H1 (cell line): Measurements from ENCODE around the gene CRYBG1. TPM values are rescaled to one million over a fixed set of nuclear protein-coding genes. Genes with fewer than 3 reads are reported as not detected.
A peak's percentile ranks its signal among the peaks of the same experiment; 100 is the strongest.

Source experiments
- CTCF ChIA-PET: fragments of 300-600 bp; sonication (Branson Sonifier 250); formaldehyde crosslinking; loops from one replicate; lab custom pipeline; 2021; ENCODE audit not compliant: partially characterized antibody; lab: Charles Lee
- POLR2A ChIA-PET: fragments of 300-600 bp; sonication (Branson Sonifier 250); formaldehyde crosslinking; loops from one replicate; lab custom pipeline; 2021; ENCODE audit warnings: inconsistent platforms; ENCODE audit not compliant: partially characterized antibody; lab: Charles Lee
- DNase-seq, 2 experiments: peaks; one replicate each; pipeline versions ENCODE4 v3.0.0 to v3.0.0-alpha.2; 2010 to 2022; ENCODE audit warnings: low spot score in 2 of 2, low read depth in 1 of 2, mixed read lengths in 1 of 2
- FAIRE-seq: peaks from 2 replicates; lab custom pipeline; 2011; peaks lifted over from hg19 to GRCh38; lab: Jason Lieb, UNC
- H2AFZ ChIP-seq: 2 replicates; pipeline ENCODE4 v1.8.1; 2012; ENCODE audit warnings: low read length, inconsistent platforms
- H2AK5ac ChIP-seq: 2 replicates; pipeline ENCODE4 v1.6.1; 2013; ENCODE audit warnings: low read depth, low read length
- H2BK120ac ChIP-seq: replicated peaks from 2 replicates; pipeline ENCODE3; 2013; ENCODE audit warnings: low read depth, low read length, inconsistent platforms
- H2BK12ac ChIP-seq: 2 replicates; pipeline ENCODE4 v1.6.1; 2013; ENCODE audit warnings: low read depth, low read length
- H2BK15ac ChIP-seq: 2 replicates; pipeline ENCODE4 v1.6.1; 2013; ENCODE audit warnings: low read length
- H2BK20ac ChIP-seq: 2 replicates; pipeline ENCODE4 v1.6.1; 2013; ENCODE audit warnings: low read length
- H2BK5ac ChIP-seq: 2 replicates; pipeline ENCODE4 v1.6.1; 2013; ENCODE audit warnings: low read depth, low read length
- H3K14ac ChIP-seq: 2 replicates; pipeline ENCODE4 v1.6.1; 2013; ENCODE audit warnings: inconsistent platforms; ENCODE audit not compliant: insufficient read length
- H3K18ac ChIP-seq: 2 replicates; pipeline ENCODE4 v1.6.1; 2013; ENCODE audit warnings: low read length; ENCODE audit errors: extremely low read depth
- H3K23ac ChIP-seq: 2 replicates; pipeline ENCODE4 v1.6.1; 2013; ENCODE audit warnings: inconsistent platforms; ENCODE audit not compliant: insufficient read length
- H3K23me2 ChIP-seq: 2 replicates; pipeline ENCODE4 v1.6.1; 2013; ENCODE audit warnings: low read depth, low read length
- H3K27ac ChIP-seq: 2 replicates; pipeline ENCODE4 v1.6.1; 2011; ENCODE audit warnings: low read depth, low read length, inconsistent platforms
- H3K27me3 ChIP-seq, 4 experiments: replicated peaks in 1 of 4; 1 replicate in 1 of 4; 2 replicates in 3 of 4; pipeline versions ENCODE4 v1.6.1 to v1.8.1; 2011 to 2013; ENCODE audit warnings: low read length in 3 of 4, mild to moderate bottlenecking in 3 of 4, inconsistent platforms in 2 of 4, mixed read lengths in 2 of 4, moderate library complexity in 1 of 4; ENCODE audit not compliant: control insufficient read depth in 3 of 4, insufficient read depth in 3 of 4; ENCODE audit errors: extremely low read depth in 1 of 4
- H3K36me3 ChIP-seq, 4 experiments: 2 replicates each; pipeline versions ENCODE4 v1.6.1 to v1.8.1; 2011 to 2013; ENCODE audit warnings: mild to moderate bottlenecking in 4 of 4, low read length in 3 of 4, moderate library complexity in 2 of 4, control low read depth in 1 of 4, inconsistent platforms in 1 of 4; ENCODE audit not compliant: insufficient read depth in 4 of 4, control insufficient read depth in 2 of 4
- H3K4ac ChIP-seq: replicated peaks from 2 replicates; pipeline ENCODE3; 2013; ENCODE audit warnings: low read length, low read depth, mixed read lengths, inconsistent platforms; ENCODE audit not compliant: insufficient read length
- H3K4me1 ChIP-seq, 4 experiments: replicated peaks in 1 of 4; 1 replicate in 1 of 4; 2 replicates in 3 of 4; pipeline versions ENCODE4 v1.6.1 to v1.8.1; 2011 to 2013; ENCODE audit warnings: low read length in 3 of 4, inconsistent platforms in 2 of 4, mixed read lengths in 1 of 4; ENCODE audit not compliant: insufficient read depth in 4 of 4, control insufficient read depth in 3 of 4
- H3K4me2 ChIP-seq, 2 experiments: 2 replicates each; pipeline versions ENCODE4 v1.6.1 to v1.8.1; 2011 to 2013; ENCODE audit warnings: low read depth in 2 of 2, low read length in 2 of 2, control low read depth in 1 of 2, inconsistent platforms in 1 of 2, mild to moderate bottlenecking in 1 of 2; ENCODE audit not compliant: insufficient read depth in 1 of 2
- H3K4me3 ChIP-seq, 4 experiments: fragments of 200-600, 300-600 bp in 1 of 4; sonication (generic), shearing (Covaris generic), sonication (Bioruptor Twin) in 1 of 4; 2 replicates each; pipeline versions ENCODE4 v1.5.1 to v1.8.1; 2011 to 2016; ENCODE audit warnings: low read length in 4 of 4, low read depth in 3 of 4, control low read depth in 2 of 4, inconsistent platforms in 2 of 4, mild to moderate bottlenecking in 2 of 4, mixed read lengths in 1 of 4, moderate library complexity in 1 of 4; ENCODE audit not compliant: insufficient read depth in 2 of 4; ENCODE audit errors: extremely low read depth in 1 of 4
- H3K56ac ChIP-seq: replicated peaks from 2 replicates; pipeline ENCODE3; 2013; ENCODE audit warnings: low read depth, mild to moderate bottlenecking, mixed read lengths, low read length, inconsistent platforms; ENCODE audit not compliant: insufficient read length
- H3K79me1 ChIP-seq: 2 replicates; pipeline ENCODE4 v1.6.1; 2013; ENCODE audit warnings: low read depth, low read length, control low read depth
- H3K79me2 ChIP-seq, 2 experiments: 2 replicates each; pipeline versions ENCODE4 v1.6.1 to v1.8.1; 2012 to 2013; ENCODE audit warnings: low read length in 2 of 2, mild to moderate bottlenecking in 2 of 2, inconsistent platforms in 1 of 2; ENCODE audit not compliant: insufficient read depth in 2 of 2, control insufficient read depth in 1 of 2
- H3K9ac ChIP-seq, 4 experiments: replicated peaks in 1 of 4; 1 replicate in 1 of 4; 2 replicates in 3 of 4; pipeline versions ENCODE4 v1.6.1 to v1.8.1; 2011 to 2013; ENCODE audit warnings: low read depth in 3 of 4, low read length in 3 of 4, control low read depth in 2 of 4, mild to moderate bottlenecking in 2 of 4, moderate library complexity in 2 of 4, inconsistent platforms in 1 of 4; ENCODE audit errors: extremely low read depth in 1 of 4
- H3K9me3 ChIP-seq, 2 experiments: 2 replicates each; pipeline versions ENCODE4 v1.6.1 to v1.8.1; 2012 to 2013; ENCODE audit warnings: mild to moderate bottlenecking in 2 of 2, moderate library complexity in 2 of 2, control low read depth in 1 of 2, inconsistent platforms in 1 of 2, low read depth in 1 of 2, low read length in 1 of 2, mixed read lengths in 1 of 2; ENCODE audit not compliant: insufficient read depth in 2 of 2
- H4K20me1 ChIP-seq, 2 experiments: replicated peaks in 1 of 2; 2 replicates each; pipeline versions ENCODE3 to v1.8.1; 2011 to 2013; ENCODE audit warnings: inconsistent platforms in 2 of 2, low read length in 2 of 2, mild to moderate bottlenecking in 1 of 2; ENCODE audit not compliant: insufficient read depth in 2 of 2, control insufficient read depth in 1 of 2
- H4K5ac ChIP-seq: 2 replicates; pipeline ENCODE4 v1.6.1; 2013; ENCODE audit warnings: low read length, low read depth, mixed read lengths, inconsistent platforms; ENCODE audit not compliant: insufficient read length
- H4K8ac ChIP-seq: 2 replicates; pipeline ENCODE4 v1.8.0; 2013; ENCODE audit warnings: mild to moderate bottlenecking, moderate library complexity, low read length, inconsistent platforms; ENCODE audit not compliant: insufficient read depth; ENCODE audit errors: extremely low read depth
- H4K91ac ChIP-seq: replicated peaks from 2 replicates; pipeline ENCODE3; 2013; ENCODE audit warnings: low read length, mixed read lengths, inconsistent platforms; ENCODE audit not compliant: insufficient read length
- CEBPB ChIP-seq: IDR thresholded peaks from 2 replicates; pipeline ENCODE4 v1.6.1; 2012; ENCODE audit warnings: low read depth, low read length
- CHD1 ChIP-seq: IDR thresholded peaks from 2 replicates; pipeline ENCODE4 v1.6.1; 2012; ENCODE audit warnings: low read depth, low read length, improper control_type of control experiment
- CHD2 ChIP-seq: IDR thresholded peaks from 2 replicates; pipeline ENCODE4 v1.6.1; 2012; ENCODE audit warnings: low read length, improper control_type of control experiment
- GTF2F1 ChIP-seq: IDR thresholded peaks from 2 replicates; pipeline ENCODE4 v1.6.1; 2012; ENCODE audit warnings: low read depth, low read length, improper control_type of control experiment, borderline replicate concordance
- JUND ChIP-seq: IDR thresholded peaks from 2 replicates; pipeline ENCODE4 v1.6.1; 2011; ENCODE audit warnings: mild to moderate bottlenecking, improper control_type of control experiment, low read length
- KDM1A ChIP-seq: fragments of 200-600, 300-600 bp; sonication (generic); IDR thresholded peaks from 2 replicates; pipeline ENCODE4 v1.7.1; 2016; ENCODE audit warnings: mild to moderate bottlenecking, low read length, borderline replicate concordance
- POLR2A ChIP-seq, 2 experiments: IDR thresholded peaks; 1 replicate in 1 of 2; 2 replicates in 1 of 2; pipeline ENCODE4 v1.6.1; 2011; ENCODE audit warnings: low read depth in 2 of 2, low read length in 2 of 2, mild to moderate bottlenecking in 2 of 2; ENCODE audit errors: control extremely low read depth in 1 of 2
- POLR2AphosphoS5 ChIP-seq: IDR thresholded peaks from 2 replicates; pipeline ENCODE4 v1.6.1; 2011; ENCODE audit warnings: low read depth, low read length
- POU5F1 ChIP-seq: IDR thresholded peaks from 2 replicates; pipeline ENCODE4 v1.6.1; 2011; ENCODE audit warnings: low read depth, mild to moderate bottlenecking, low read length, moderate library complexity
- SIX5 ChIP-seq: IDR thresholded peaks from 2 replicates; pipeline ENCODE4 v1.6.1; 2011; ENCODE audit warnings: mild to moderate bottlenecking, low read depth, low read length
- SP1 ChIP-seq: IDR thresholded peaks from 2 replicates; pipeline ENCODE4 v1.6.1; 2011; ENCODE audit warnings: low read depth, low read length
- TEAD4 ChIP-seq: IDR thresholded peaks from 2 replicates; pipeline ENCODE4 v1.6.1; 2012; ENCODE audit warnings: low read depth, low read length, inconsistent platforms, mixed read lengths
- WGBS, 2 experiments: shearing (Covaris generic) in 1 of 2; methylation state at CpG; one replicate each; pipeline versions ENCODE4 v1.1.6 to v1.1.7; 2013 to 2015; ENCODE audit warnings: low lambda C conversion rate in 2 of 2, mixed read lengths in 2 of 2, inconsistent platforms in 1 of 2, low coverage in 1 of 2, missing lambda C conversion rate in 1 of 2; ENCODE audit not compliant: insufficient replicate concordance in 2 of 2, insufficient coverage in 1 of 2, insufficient read length in 1 of 2; ENCODE audit errors: extremely low coverage in 1 of 2, missing lambda C conversion rate in 1 of 2; 5-methylcytosine and 5-hydroxymethylcytosine counted together
- polyA plus RNA-seq, 7 experiments: library from polyadenylated mRNA; depleted of rRNA in 3 of 7; stranded (reverse) in 5 of 7; unstranded in 2 of 7; fragments of >200 nt in 5 of 7; fragments of 200-250 nt in 2 of 7; gene quantifications; 1 replicate in 5 of 7; 2 replicates in 1 of 7; 4 replicates in 1 of 7; pipeline versions ENCODE4 v1.2.1 to v1.2.3, GENCODE V29; 2011 to 2013; ENCODE audit warnings: missing spikeins in 2 of 7, mixed read lengths in 2 of 7
- total RNA-seq: library from RNA; stranded (reverse); fragmentation: NEBNext Ultra II Directional; extraction: Animal tissue kit (Norgen Biotek cat#: 25700); gene quantifications from 2 replicates; pipeline ENCODE4 v1.2.1, GENCODE V29; 2021
- TF ChIP-seq, protein P1 (sequence below): IDR thresholded peaks from 2 replicates; pipeline ENCODE4 v1.6.1; 2011; ENCODE audit warnings: low read depth, mild to moderate bottlenecking, low read length; ENCODE audit not compliant: insufficient read depth

CRYBG1 gene
- total and polyA plus RNA-seq, 2 of the 8 experiments (the other 6 are each of a cell fraction or from before 2014, with no cell fraction given), result 2.2 to 11.6 TPM

DNA sequence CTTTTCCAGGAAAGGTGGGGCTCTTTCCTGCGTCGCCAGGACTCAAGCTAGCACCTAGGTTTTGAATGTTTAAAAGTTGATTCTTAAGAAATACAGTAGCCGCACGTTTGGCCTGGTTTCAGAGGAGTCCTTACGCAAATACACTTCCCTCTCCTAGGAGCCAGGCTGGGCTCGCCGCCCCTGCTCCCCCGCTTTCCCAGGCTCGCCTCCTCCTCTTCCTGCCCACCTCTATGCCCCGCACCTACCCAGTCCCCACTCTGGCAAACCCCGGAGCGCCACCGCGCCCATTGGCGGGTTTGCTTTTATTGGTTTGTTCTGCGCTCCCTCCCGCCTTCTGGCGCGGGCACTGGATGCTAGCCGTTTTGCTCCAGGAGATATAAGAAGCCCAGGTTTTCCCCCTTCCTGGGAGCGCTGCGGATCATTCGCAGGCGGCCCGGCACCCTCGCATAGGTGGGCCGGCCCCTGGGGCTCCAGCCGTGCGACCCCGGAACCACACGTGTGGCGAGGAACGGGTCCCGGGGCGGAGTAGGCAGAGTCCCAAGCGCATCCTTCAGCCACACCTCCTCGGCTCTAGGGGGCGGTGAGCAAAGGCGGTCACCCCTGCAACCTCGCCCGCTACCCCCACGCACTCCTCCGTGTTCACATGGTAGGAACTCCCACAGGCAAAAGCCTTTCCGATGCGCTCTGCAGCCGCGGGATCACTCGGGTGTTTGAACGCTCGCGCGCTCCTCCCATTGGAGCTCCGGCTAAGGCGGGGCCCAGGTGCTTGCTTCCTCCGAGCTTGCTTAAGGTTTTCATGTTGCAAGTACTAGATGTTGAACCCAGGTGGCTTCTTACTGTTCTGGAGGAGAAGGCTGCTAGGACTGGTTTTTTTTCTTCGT lies 149.8 kb downstream of the CRYBG1 start:
- Histone ChIP-seq H3K56ac (no peak overlapping the region), H3K4me3 (peak overlapping the region; percentile 49 to 69 (median 58)), H3K79me1 (no peaks in the 10 kb centered on the region), H4K8ac (peak overlapping the region; percentile 52), H3K4me2 (peak overlapping the region; percentile 92 to 99), H4K5ac (no peak overlapping the region), H3K79me2 (no peaks in the 10 kb centered on the region), H3K4me1 (peaks cover 0 to 11% (median 4%) of the 10 kb centered on the region in 4 experiments), H4K20me1 (no peaks in the 10 kb centered on the region), H3K23me2 (peaks cover 19% of the 10 kb centered on the region), H3K27ac (no peak overlapping the region), H2AFZ (peak overlapping the region; percentile 6; the same call in 1 of the 2 replicates), H2BK20ac (no peak overlapping the region), H3K4ac (no peak overlapping the region), H3K14ac (no peak overlapping the region), H3K9me3 (no peaks in the 10 kb centered on the region), H3K27me3 (peaks cover 24 to 57% (median 55%) of the 10 kb centered on the region in 4 experiments), H3K9ac (no peak overlapping the region), H2AK5ac (no peak overlapping the region), H4K91ac (no peak overlapping the region), H2BK12ac (no peak overlapping the region), H3K18ac (peak overlapping the region; percentile 11; the same call in 1 of the 2 replicates), H2BK5ac (no peak overlapping the region), H3K23ac (no peak overlapping the region), H3K36me3 (no peaks in the 10 kb centered on the region), H2BK15ac (no peak overlapping the region), H2BK120ac (no peak overlapping the region)
- no peak for FAIRE-seq
- peak in 1 of 2 experiments; percentile 77 for DNase-seq
- WGBS, 2 experiments, result 3% methylated on average over 54 of the region's 56 CpGs; no CpG with 5 or more reads in 1 of the 2 experiments
- ChIA-PET POLR2A (no interaction called here), CTCF (interaction anchor here (0.8 to 5.1 kb wide), 17 partner anchors 12 to 488 kb away, joined by 3 to 29 read pairs (median 4); no protein-coding TSS in a partner anchor)
- no peak for TF ChIP-seq JUND
- TF ChIP-seq, protein P1, sequence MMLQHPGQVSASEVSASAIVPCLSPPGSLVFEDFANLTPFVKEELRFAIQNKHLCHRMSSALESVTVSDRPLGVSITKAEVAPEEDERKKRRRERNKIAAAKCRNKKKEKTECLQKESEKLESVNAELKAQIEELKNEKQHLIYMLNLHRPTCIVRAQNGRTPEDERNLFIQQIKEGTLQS, result no peak
- TF ChIP-seq POLR2AphosphoS5, result no peak
- TF ChIP-seq SIX5, result no peak
- no peak for TF ChIP-seq SP1
- no peak for TF ChIP-seq GTF2F1
- TF ChIP-seq POU5F1, result no peak
- TF ChIP-seq KDM1A, result peak; percentile 47; the same call in 1 of the 2 replicates
- TF ChIP-seq CEBPB, result no peak
- TF ChIP-seq POLR2A (IDR thresholded peaks at IDR 0.05; ENCODE audit: control extremely low read depth in 1 of 2, low read depth in 2 of 2, low read length in 2 of 2), result no peak
- no peak for TF ChIP-seq TEAD4
- no peak for TF ChIP-seq CHD2
- no peak for TF ChIP-seq CHD1
